Stimulated activated CD4-positive, alpha-beta T cell treated with anti-CD3 and anti-CD28 coated beads, Interleukin-2, amount 100 ng/mL, for 24 hours (primary cell): ENCODE data around the gene KDM4E.

Source experiments
- DNase-seq, 2 donors: peaks; one replicate each; pipeline ENCODE4 v3.0.0-alpha.2; 2020

KDM4E gene

DNA sequence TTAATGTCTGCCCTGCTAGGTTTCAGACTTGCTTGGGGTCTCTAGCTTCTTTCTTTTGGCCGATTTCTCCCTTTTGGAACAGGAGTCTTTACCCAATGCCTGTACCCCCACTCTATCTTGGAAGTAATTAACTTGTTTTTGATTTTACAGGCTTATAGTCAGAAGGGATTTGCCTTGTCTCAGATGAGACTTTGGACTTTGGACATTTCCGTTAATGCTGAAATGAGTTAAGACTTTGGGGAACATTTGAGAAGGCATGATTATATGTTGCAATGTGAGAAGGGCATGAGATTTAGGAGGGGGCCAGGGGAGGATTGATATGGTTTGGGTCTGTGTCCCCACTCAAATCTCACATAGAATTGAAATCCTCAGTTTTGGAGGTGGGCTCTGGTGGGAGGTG lies 29.3 kb downstream of the KDM4E start:
- DNase-seq, result no peak

DNA sequence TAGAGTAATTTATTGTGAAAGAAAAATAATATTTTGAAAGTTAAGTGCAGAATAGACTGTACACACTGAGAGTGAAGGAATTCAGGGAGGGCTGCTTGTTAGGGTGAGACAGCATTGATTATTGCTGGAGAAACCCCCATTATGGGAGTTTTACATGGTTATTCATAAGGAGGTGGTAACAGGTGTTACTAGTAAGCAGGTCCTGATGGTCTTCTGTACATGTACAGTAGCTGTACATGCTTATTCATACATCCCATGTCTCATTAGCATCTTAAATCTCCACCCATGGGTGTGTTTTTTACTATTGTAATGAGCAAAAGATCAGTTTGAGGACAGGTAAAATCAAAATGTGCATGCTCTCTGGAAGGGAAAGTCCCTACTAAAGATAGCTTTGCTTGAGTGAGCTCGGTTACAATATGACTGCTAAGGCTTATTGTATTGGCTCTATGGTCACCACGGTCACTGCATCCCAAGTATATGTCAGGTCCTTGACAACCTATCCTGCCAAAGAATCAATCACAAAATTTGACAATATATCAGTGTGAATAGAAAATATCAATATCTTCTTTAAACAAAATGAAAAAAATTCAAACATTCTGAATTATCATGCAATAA lies 30.3 kb downstream of the KDM4E start:
- DNase-seq, result no peak

GRCh38 chr11:95057959-95058358 lies 32.9 kb downstream of the KDM4E start:
- no peak for DNase-seq

- no peak for DNase-seq
Measured at GRCh38 chr11:95058621-95059020, 33.6 kb downstream of the KDM4E start.

GRCh38 chr11:95059046-95059445 lies 34.0 kb downstream of the KDM4E start:
- DNase-seq, result no peak

DNA sequence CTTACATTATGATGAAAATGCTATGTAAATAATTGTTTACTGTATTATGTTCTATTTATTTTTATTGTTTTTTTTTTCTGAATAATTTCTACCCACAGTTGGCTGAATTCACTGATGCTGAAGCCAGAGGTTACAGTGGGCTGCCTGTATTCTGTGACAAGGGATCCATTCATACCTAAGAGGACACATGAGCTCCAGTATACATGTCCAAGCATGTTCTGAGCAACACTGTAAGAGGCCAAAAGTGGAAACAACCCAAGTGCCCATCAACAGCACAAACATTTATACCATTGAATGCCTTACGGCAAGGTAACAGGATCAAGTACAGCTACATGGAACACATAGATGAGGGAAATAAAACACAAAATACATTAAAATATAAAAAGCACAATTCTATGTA lies 40.3 kb downstream of the KDM4E start:
- no peak for DNase-seq

GRCh38 chr11:95066716-95067038 lies 41.6 kb downstream of the KDM4E start, which contains the start of gene SRSF8:
Gene SRSF8 (plus strand): TSS chr11:95066919. CDS start chr11:95067227, 308 bp downstream.
- DNase-seq, result no peak

GRCh38 chr11:95067039-95067840 lies 42.2 kb downstream of the KDM4E start:
- DNase-seq, result peak; percentile 80 to 81

GRCh38 chr11:95067841-95068219 lies 42.8 kb downstream of the KDM4E start:
- no peak for DNase-seq

DNA sequence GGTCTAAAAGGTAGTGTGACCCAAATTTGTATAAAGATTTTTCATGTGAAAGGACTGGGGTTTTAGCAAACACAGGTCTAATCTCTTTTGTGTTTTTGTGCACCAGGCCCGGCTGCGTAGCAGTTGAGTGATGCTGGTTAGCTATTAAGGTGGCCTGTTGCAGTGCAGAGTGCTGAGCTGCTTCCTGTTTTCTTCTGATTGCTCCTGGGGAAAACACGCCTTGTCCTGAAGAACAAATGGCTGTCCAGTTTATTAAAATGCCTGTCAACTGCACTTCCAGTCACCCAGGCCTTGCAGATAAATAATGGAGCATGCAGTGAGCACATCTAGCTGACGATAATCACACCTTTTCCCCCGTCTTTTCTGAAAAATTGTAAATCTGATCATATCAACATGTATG lies 43.5 kb downstream of the KDM4E start:
- peak; percentile 61 to 71 for DNase-seq

GRCh38 chr11:95070471-95070870 lies 45.4 kb downstream of the KDM4E start:
- DNase-seq, result no peak

DNA sequence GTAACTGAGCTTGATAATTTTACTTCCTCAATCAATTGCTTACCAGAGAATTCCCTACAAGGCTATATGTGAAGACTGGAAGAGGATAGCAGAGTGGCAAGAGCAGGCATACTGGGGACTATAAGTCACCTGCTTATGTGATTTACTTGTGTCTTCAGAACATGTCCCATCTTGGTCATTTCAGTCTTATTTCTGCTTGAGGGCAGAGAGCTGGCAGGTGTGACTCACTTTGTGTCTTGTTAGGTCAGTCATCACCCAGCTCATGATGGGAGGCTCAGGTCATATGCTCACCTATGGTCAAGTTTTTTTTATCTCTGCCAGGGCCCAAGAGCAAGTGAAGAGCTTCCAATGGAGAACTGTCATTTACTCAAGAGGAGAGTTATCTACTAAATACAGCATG lies 47.9 kb downstream of the KDM4E start:
- no peak for DNase-seq

DNA sequence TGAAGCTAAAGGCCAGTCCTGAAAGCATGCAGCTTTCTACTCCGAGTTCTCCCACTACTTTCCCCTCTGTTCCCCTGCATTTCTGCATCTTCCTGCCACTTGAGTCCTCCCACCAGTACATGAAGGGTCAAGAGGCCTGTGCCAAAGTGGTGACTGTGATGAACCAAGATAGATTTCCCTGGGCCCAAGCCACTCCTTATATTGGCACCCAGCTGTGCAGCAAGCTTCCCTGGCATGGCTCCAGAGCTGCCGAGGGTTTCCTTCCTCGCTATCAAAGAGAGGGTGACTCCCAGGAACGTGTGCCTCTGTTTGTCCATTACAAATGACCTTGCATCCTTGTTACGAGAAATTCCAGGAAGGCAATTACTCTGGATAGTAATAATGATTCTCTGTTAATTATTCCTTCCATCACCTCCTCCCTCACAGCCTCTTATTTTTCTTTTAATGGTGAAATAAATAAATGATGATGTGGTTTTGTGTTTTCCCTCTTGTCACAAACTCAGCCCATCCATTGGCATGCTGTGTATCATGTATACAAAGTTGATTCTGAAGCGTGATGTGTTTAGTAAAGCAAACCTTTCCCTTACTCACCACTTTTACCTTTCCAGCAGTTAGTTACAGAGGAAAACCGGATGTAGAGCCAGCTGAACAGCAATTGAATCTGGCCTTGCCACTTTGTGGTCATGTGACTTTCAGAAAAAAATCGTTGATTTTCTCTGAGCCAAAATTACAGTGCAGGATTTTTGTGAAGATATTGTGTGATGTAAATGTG lies 49.9 kb downstream of the KDM4E start:
- no peak for DNase-seq

GRCh38 chr11:95076416-95076815 lies 51.4 kb downstream of the KDM4E start:
- no peak for DNase-seq

DNA sequence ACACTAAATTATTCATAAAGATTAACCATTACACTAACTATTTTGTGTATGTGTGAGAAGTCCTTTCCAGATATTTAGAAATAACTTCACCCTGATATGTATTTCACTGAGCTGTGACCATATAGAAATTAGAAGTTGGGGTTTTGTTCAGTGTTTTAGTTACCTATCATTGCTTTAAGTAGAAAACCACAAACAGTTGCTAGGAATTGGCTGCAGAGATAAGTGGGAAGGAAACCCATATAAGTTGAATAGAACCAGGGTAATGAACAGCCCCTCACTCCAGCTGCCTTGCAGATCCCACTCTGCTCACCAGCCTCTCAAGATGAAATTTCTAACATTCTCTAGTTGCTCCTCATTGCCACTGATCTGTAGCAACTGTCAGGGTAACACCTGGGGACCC lies 51.9 kb downstream of the KDM4E start:
- DNase-seq, result no peak
